GM12892 (cell line): Measurements from ENCODE around the gene U2AF1.
"Not testable (repeated sequence)": the region's sequence is repeated elsewhere in the genome, so short reads cannot be mapped to it uniquely, and the experiment has no call there.

Experiments
- DNase-seq: peaks from one replicate; pipeline ENCODE4 v3.0.0; 2011; ENCODE audit not compliant: insufficient read length
- FAIRE-seq: peaks from 2 replicates; lab custom pipeline; 2011; peaks lifted over from hg19 to GRCh38; lab: Jason Lieb, UNC

U2AF1 gene

GRCh38 chr21:43089463-43089862 lies 17.9 kb downstream of the U2AF1 start:
- FAIRE-seq, DNase-seq: not testable (repeated sequence)

- DNase-seq, FAIRE-seq: not testable (repeated sequence)
Observed at GRCh38 chr21:43082587-43083300, 24.6 kb downstream of the U2AF1 start.

GRCh38 chr21:43076643-43077042 lies 30.7 kb downstream of the U2AF1 start:
- FAIRE-seq, DNase-seq: not testable (repeated sequence)

- not testable (repeated sequence) for FAIRE-seq
Observed at GRCh38 chr21:43076023-43076637, 31.2 kb downstream of the U2AF1 start.

GRCh38 chr21:43075170-43076022 lies 32.0 kb downstream of the U2AF1 start, which contains the start of gene CBS:
TSS of gene CBS (minus strand) at chr21:43075835. CDS start at chr21:43072193, 3,642 bp downstream.
- DNase-seq, result not testable (repeated sequence)
- peak; percentile 14 for FAIRE-seq

More at GRCh38 chr21:43076023-43076637, 31.2 kb downstream of the U2AF1 start:
- not testable (repeated sequence) for DNase-seq

- not testable (repeated sequence) for FAIRE-seq, DNase-seq
Observed at GRCh38 chr21:43074401-43075169, 32.8 kb downstream of the U2AF1 start.

GRCh38 chr21:43072742-43073141 lies 34.6 kb downstream of the U2AF1 start:
- not testable (repeated sequence) for FAIRE-seq, DNase-seq

GRCh38 chr21:43069682-43070081 lies 37.7 kb downstream of the U2AF1 start:
- not testable (repeated sequence) for FAIRE-seq

GRCh38 chr21:43068065-43068464 lies 39.3 kb downstream of the U2AF1 start:
- FAIRE-seq, DNase-seq: not testable (repeated sequence)

More at GRCh38 chr21:43069682-43070081, 37.7 kb downstream of the U2AF1 start:
- DNase-seq, result not testable (repeated sequence)

GRCh38 chr21:43066690-43067089 lies 40.7 kb downstream of the U2AF1 start:
- DNase-seq, FAIRE-seq: not testable (repeated sequence)

GRCh38 chr21:43065991-43066390 lies 41.4 kb downstream of the U2AF1 start:
- not testable (repeated sequence) for DNase-seq, FAIRE-seq

GRCh38 chr21:43064265-43064917 lies 43.0 kb downstream of the U2AF1 start:
- not testable (repeated sequence) for DNase-seq, FAIRE-seq

- DNase-seq, FAIRE-seq: not testable (repeated sequence)
Observed at GRCh38 chr21:43062955-43063664, 44.3 kb downstream of the U2AF1 start.

- FAIRE-seq, DNase-seq: not testable (repeated sequence)
Observed at GRCh38 chr21:43053112-43053511, 54.3 kb downstream of the U2AF1 start.

GRCh38 chr21:43045876-43046821 lies 61.2 kb downstream of the U2AF1 start:
- DNase-seq, result not testable (repeated sequence)
- FAIRE-seq, result peak; percentile 5

GRCh38 chr21:43045165-43045875 lies 62.0 kb downstream of the U2AF1 start:
- not testable (repeated sequence) for DNase-seq

More at GRCh38 chr21:43045165-43045875, 62.0 kb downstream of the U2AF1 start:
- FAIRE-seq, result not testable (repeated sequence)
